GM23338 (cell line): ENCODE results near the gene F13A1.

Source experiments
- EZH2 ChIP-seq: fragments of 200-600 bp; sonication (generic); IDR thresholded peaks from one replicate; pipeline ENCODE4 v1.8.0; 2017; ENCODE audit warnings: antibody characterized with exemption, mild to moderate bottlenecking, low read depth; ENCODE audit not compliant: unreplicated experiment
- EZH2phosphoT487 ChIP-seq: fragments of 200-600 bp; sonication (generic); IDR thresholded peaks from one replicate; pipeline ENCODE4 v1.8.1; 2018; ENCODE audit warnings: antibody characterized with exemption; ENCODE audit not compliant: unreplicated experiment
- POLR2AphosphoS5 ChIP-seq: IDR thresholded peaks from 2 replicates; pipeline ENCODE4 v1.6.1; 2016; ENCODE audit warnings: antibody characterized with exemption, low read depth
- REST ChIP-seq: IDR thresholded peaks from one replicate; pipeline ENCODE4 v1.6.1; 2018; ENCODE audit warnings: antibody characterized with exemption; ENCODE audit not compliant: unreplicated experiment
- STAT1 ChIP-seq: IDR thresholded peaks from one replicate; pipeline ENCODE4 v1.6.1; 2016; ENCODE audit warnings: antibody characterized with exemption; ENCODE audit not compliant: unreplicated experiment
- ZNF114 ChIP-seq: fragments of 250-450 bp; sonication (Bioruptor Pico); IDR thresholded peaks from 2 replicates; pipeline ENCODE4 v1.5.0; 2020; ENCODE audit warnings: mild to moderate bottlenecking, moderate library complexity
- TF ChIP-seq, protein P1 (sequence below), 2 experiments: fragments of 200-600 bp in 1 of 2; sonication (generic) in 1 of 2; conservative IDR thresholded peaks; 2 replicates each; pipeline versions ENCODE4 v1.5.1 to v1.6.1; 2016 to 2017; ENCODE audit warnings: antibody characterized with exemption in 2 of 2, low read depth in 2 of 2, mild to moderate bottlenecking in 2 of 2, moderate library complexity in 1 of 2

- TF ChIP-seq, protein P1, sequence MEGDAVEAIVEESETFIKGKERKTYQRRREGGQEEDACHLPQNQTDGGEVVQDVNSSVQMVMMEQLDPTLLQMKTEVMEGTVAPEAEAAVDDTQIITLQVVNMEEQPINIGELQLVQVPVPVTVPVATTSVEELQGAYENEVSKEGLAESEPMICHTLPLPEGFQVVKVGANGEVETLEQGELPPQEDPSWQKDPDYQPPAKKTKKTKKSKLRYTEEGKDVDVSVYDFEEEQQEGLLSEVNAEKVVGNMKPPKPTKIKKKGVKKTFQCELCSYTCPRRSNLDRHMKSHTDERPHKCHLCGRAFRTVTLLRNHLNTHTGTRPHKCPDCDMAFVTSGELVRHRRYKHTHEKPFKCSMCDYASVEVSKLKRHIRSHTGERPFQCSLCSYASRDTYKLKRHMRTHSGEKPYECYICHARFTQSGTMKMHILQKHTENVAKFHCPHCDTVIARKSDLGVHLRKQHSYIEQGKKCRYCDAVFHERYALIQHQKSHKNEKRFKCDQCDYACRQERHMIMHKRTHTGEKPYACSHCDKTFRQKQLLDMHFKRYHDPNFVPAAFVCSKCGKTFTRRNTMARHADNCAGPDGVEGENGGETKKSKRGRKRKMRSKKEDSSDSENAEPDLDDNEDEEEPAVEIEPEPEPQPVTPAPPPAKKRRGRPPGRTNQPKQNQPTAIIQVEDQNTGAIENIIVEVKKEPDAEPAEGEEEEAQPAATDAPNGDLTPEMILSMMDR (conservative IDR thresholded peaks at IDR 0.05; ENCODE audit: low read depth in 2 of 2), result peak; percentile 73 to 77
- no peak for TF ChIP-seq EZH2
- no peak for TF ChIP-seq POLR2AphosphoS5
- no peak for TF ChIP-seq REST
- TF ChIP-seq ZNF114 (CRISPR knock-in tag), result no peak
- no peak for TF ChIP-seq STAT1
- TF ChIP-seq EZH2phosphoT487, result no peak
Measured at GRCh38 chr6:6315660-6316059, 4.8 kb downstream of the F13A1 start.
